NCI-H2029 (cell line): Measurements from ENCODE around the gene SORCS2.

ENCODE experiments used
- DNase-seq: peaks from one replicate; lab custom pipeline; 2025; lab: John Stamatoyannopoulos, UW

Gene SORCS2

GRCh38 chr4:7393601-7394575 is 201.6 kb downstream of the SORCS2 start:
- DNase-seq: no peak

DNA sequence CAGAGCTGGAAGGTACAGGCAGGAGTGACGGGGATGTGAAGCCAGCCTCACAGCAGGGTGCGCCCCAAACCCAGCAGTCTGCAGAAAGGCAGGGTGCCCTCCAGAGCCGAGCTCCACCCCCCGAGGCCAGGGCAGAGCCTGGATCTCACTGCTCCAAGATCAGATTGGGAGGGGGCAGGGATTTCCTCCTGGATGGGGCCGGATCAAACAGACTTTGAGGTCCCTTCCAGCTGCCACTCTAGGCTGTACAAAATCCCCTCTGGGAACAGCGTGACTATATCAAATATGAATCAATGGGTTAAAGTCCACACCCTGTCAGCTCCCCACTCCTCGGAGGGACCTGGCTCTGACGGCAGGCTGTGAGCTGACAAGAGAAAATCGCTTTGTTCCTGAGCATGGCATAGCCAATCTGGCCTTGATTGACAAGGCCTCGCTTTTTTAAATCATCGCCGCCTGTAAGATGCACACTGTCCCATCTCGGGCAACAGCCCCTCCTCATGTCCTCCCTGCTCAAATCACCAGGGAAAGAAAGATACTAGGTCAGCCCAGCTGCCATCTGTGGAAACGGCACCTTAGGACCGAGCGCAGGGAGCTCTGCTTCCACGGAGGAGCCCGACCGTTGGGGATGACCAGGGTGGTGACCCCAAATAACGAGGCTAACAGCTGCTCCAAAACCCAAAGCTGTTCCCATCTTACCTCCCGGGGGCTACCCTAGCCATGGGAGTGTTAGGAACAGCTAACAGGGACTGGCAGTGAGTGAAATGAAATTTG is 202.5 kb downstream of the SORCS2 start:
- DNase-seq: no peak

GRCh38 chr4:7395645-7396044 is 203.3 kb downstream of the SORCS2 start:
- no peak for DNase-seq

DNA sequence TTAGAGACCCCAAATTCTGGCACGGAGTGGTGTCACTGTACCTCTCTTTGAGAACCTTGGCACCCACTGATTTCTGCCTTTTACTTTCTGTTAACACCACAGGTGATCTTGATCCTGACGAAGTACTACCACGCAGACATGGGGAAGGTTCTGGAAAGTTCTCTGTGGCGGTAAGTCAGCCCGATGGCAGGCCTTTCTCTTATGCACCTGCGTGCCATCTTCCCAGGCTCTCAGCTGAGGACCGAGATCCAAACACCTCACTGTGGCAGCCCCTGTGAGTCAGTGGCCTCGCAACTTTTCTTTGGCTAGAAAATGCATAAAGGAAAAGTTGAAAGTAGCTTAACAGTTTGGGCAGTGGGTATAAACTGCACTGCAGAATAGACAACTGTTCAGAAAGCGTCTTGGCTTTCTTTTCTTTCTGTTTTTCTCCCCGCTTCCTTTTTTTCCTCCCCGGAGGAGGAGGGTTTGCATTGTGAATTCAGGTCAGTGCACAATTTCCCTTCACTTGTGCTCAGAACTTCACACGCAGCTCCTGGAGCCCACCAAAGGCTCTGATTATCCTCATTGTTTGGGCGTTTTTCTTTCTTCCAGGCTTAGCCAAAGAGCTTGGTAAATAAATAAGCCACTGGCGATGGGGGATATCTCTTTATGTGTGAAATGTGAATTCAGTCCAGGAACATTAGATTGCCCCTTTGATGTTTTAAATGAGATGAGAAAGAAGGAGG is 204.0 kb downstream of the SORCS2 start:
- no peak for DNase-seq

- DNase-seq: no peak
Measured at GRCh38 chr4:7397206-7398103, 205.1 kb downstream of the SORCS2 start.

DNA sequence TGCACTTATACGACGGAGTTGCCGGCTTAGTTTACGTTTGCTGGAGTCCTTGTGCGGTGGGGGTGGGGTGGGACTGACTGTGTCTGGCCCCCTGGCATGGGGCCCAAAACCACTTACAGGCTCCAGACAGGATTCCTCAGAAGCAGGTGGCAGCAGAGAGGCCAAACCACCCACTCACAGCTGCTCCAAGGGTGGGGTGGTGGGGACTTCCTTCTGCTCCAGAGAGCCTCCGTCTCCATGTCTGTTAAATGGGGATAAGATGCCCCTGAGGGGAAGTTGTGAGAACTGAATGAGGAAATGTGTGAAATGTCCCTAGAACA is 205.7 kb downstream of the SORCS2 start:
- DNase-seq: peak; percentile 97

DNA sequence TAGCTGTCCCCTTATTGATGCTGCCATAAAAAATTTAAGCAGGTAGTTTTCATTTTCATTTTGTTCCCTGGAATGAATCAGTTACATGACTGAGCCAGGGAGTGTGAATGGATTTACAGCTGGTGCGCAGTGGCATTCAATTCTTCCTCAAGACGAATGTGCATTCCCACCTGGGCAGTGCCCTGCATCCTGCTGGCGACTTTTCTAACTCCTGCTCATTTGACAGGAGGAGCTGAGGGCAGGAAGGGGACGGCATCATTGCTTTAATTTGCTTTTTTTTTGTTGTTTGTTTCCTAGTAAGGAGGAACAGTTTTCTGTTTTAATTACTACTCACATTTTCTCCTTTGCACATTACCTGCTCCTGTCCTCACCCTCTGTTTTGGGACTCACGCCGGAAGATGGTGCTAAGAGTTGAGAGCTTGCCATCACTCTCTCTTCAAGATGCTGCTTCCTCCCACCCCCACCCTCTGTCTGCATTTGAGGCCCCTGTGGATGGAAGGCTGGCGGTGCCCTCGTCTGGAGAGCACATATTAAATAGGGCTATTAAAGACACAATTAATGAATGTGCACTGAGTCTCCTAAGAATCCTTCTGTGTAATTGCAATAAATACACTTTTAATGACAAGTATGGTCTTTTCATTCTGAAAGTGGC is 206.6 kb downstream of the SORCS2 start:
- no peak for DNase-seq

- no peak for DNase-seq
Measured at GRCh38 chr4:7399440-7400234, 207.3 kb downstream of the SORCS2 start.

DNA sequence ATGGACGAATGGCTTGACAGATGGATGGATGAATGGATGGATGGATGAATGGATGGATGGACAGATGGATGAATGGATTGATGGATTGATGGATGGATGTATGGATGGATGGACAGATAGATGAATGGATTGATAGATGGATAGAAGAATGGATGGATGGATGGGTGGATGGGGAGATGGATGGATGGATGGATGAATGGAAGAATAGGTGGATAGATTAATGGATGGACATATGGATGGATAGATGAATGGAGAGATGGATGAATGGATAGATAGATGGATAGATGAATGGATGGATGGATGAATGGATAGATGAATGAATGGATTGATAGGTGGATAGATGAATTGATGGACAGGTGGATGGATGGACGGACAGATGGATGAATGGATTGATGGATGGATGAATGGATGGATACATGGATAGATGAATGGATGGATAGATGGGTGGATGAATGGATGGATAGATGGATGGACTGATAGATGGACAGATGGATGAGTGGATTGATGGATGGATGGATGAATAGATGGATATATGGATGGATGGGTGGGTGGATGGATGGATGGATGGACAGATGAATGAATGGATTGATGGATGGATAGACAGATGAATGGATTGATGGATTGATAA is 208.4 kb downstream of the SORCS2 start:
- no peak for DNase-seq

GRCh38 chr4:7402526-7402925 is 210.2 kb downstream of the SORCS2 start:
- DNase-seq: peak; percentile 24

GRCh38 chr4:7403001-7403400 is 210.7 kb downstream of the SORCS2 start:
- DNase-seq: peak; percentile 62

- no peak for DNase-seq
Measured at GRCh38 chr4:7408166-7408565, 215.8 kb downstream of the SORCS2 start.

DNA sequence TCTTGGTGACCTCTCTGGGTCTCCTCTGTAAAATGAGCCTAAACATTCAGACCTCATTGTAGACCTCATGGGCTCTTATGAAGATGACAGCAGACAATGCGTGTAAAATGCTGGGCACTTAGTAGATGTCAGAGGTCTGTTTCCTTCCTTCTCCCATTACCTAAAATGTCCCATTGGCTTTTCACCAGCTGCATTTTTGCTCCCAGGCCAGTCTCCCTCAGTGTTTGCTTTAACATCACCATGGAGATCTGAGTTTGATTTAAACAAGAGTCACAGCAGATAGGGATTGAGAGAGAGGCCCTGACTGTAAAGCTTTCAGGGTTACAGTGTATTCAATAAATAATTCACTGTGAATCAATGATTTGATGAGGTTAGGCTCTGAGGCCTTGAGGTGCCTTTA is 218.1 kb downstream of the SORCS2 start:
- peak; percentile 57 for DNase-seq

DNA sequence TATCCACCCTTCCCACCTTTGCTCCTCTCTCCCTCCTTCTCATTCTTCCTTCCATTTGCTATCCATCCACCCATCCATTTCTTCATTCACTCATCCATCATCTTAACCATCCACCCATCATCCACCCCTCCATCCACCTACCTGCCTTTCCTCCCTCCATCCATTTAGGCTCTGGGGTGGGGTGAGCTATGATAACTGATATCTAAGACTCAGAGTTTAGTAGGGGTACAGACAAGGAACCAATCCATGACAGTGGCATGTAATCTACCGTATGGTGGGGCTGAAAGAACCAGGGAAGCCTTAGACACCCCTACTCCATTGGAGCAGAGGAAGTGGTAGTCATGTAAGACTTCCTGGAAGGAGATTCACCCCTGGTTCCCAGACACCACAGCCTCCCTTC is 219.2 kb downstream of the SORCS2 start:
- DNase-seq: no peak

DNA sequence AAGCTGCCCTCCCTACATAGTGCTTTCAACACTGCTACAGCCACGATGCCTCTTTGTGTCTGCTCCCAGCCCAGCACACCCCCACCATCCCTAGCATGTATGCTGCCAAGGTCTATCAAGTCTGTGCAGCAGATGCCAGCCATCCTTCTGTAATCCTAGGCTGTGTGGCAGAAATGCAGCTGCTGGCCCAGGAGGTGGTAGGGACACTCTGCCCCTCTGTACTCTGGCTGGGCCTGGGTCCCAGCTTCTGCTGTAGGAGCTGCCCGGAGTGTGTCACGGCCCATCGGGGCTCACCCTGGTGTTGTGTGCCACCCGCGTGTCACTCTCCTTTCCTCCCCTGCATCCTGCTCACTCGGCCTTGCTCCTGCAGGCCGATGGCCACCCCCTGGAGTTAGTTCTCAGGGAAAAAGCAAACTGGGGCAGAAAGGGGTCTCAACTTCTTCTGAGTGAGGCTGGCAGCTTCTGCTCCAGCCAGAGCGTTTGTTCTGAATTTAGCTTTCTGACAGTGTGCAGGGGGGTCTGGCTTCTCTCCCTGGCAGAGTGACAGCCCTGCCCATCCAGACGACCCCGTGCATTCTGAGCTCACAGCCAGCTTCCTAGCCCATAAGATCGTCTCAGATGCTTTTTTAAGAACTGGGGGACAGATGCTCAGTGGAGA is 219.7 kb downstream of the SORCS2 start:
- DNase-seq: no peak

DNA sequence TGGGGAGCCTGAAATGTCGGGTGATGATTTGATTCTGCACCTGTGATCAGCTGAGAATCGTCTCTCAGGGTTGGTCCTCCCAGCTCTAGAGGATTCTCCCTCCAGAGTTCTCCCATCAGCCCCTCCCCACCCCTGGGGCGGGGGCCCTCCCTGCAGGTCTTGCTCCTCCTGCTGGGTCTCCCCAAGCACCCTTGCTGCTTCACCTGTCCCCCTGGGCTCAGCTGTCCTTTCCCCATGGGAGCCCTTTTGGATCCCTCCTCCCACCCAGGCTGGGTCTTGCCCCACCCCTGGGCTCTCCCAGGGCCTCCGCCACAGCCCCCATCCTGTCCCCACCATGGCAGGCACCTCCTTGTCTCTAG is 220.2 kb downstream of the SORCS2 start:
- DNase-seq: no peak

- no peak for DNase-seq
Measured at GRCh38 chr4:7414046-7414445, 221.7 kb downstream of the SORCS2 start.

DNA sequence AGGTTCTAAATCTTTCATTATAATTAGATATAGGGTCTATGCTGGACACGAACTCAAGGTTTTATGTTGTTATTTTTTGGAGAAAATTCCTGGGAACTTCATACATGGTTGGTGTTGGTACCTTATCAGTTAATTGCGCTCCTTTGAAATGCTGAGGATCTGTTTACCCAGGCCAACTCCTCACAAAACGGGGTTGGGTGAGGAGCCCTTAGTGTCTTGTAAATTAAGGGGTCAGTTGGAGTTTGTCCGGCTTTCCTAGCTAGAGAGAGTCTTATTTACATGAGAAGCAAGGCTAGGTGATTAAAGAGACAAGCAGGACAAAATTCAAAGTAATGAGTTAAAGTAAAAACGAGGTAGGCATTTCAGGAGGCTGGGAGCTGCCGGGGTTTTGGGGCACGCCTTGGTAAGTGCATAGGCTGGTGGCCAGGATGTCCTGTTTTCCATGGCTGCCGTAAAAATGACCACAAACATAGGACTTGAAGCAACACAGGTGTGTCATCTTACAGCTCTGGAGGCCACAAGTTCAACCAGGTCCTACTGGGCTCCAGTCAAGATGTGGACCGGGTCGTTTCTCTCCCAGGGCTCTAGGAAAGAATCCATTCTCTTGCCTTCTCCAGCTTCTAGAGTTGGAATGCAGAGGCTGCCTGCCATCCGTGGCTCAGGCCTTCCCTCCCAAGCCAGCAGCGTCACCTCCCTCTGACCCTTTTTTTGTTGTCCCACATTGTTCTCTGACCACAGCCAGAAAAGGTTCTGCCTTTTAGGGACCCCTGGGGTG is 222.6 kb downstream of the SORCS2 start:
- no peak for DNase-seq
